Endothelial cell (in vitro differentiated cells): ENCODE data around the gene ZNF497. TPM values are rescaled to one million over a fixed set of nuclear protein-coding genes. Genes with fewer than 3 reads are reported as not detected.
A peak's percentile ranks its signal among the peaks of the same experiment; 100 is the strongest.

Experiments
- DNase-seq: peaks from one replicate; pipeline ENCODE4 v3.0.0; 2021; ENCODE audit warnings: low spot score
- H3K27ac Mint-ChIP-seq: one replicate; pipeline ENCODE4 v1.8.0; 2021; ENCODE audit warnings: mixed read lengths, inconsistent platforms; ENCODE audit not compliant: unreplicated experiment
- H3K27me3 Mint-ChIP-seq: one replicate; pipeline ENCODE4 v1.8.0; 2021; ENCODE audit warnings: mild to moderate bottlenecking, moderate library complexity, mixed read lengths, inconsistent platforms; ENCODE audit not compliant: unreplicated experiment
- H3K36me3 Mint-ChIP-seq: one replicate; pipeline ENCODE4 v1.8.0; 2021; ENCODE audit warnings: mild to moderate bottlenecking, low read depth, mixed read lengths, inconsistent platforms; ENCODE audit not compliant: unreplicated experiment
- H3K4me1 Mint-ChIP-seq: one replicate; pipeline ENCODE4 v1.8.0; 2021; ENCODE audit warnings: mild to moderate bottlenecking, mixed read lengths, inconsistent platforms; ENCODE audit not compliant: unreplicated experiment
- H3K4me3 Mint-ChIP-seq: one replicate; pipeline ENCODE4 v1.8.0; 2021; ENCODE audit warnings: mild to moderate bottlenecking, mixed read lengths, inconsistent platforms; ENCODE audit not compliant: unreplicated experiment
- H3K9me3 Mint-ChIP-seq: one replicate; pipeline ENCODE4 v1.8.0; 2021; ENCODE audit warnings: mixed read lengths, inconsistent platforms; ENCODE audit not compliant: unreplicated experiment
- total RNA-seq: library from RNA; stranded (reverse); fragmentation: NEBNext Ultra II Directional; extraction: Animal tissue kit (Norgen Biotek cat#: 25700); gene quantifications from one replicate; pipeline ENCODE4 v1.2.1, GENCODE V29; 2021; ENCODE audit not compliant: unreplicated experiment
- TF ChIP-seq, protein P1 (sequence below): fragments of 200-600 bp; sonication (generic); IDR thresholded peaks from one replicate; pipeline ENCODE4 v1.5.0; 2021; ENCODE audit warnings: antibody characterized with exemption; ENCODE audit not compliant: unreplicated experiment

ZNF497 gene
- total RNA-seq, 1 donor from 2014 or later: 3.6 TPM

- Mint-ChIP-seq H3K4me1 (peaks cover 2% of the 10 kb centered on the region), H3K4me3 (peak overlapping the region; percentile 54)
- no peak for DNase-seq
These were observed 30.6 kb upstream of the ZNF497 start for GRCh38 chr19:58392945-58393724.

DNA sequence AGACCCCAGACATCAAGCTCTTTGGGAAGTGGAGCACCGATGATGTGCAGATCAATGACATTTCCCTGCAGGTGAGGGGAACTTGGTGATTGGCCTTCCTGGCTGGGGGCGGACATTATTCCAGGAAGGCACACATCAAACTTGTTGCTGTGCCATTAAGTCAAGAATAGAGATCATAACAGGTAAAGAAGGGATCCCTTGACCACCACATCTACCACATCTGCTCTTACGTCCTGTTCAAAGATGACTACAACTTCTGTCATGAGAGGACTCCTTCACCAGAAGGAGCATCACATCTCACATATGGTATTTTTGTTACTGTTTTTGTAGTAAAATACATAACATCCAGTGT lies 25.6 kb upstream of the ZNF497 start:
- Mint-ChIP-seq H3K9me3 (no peaks in the 10 kb centered on the region), H3K4me1 (peaks cover 17% of the 10 kb centered on the region), H3K36me3 (peaks cover 27% of the 10 kb centered on the region), H3K27me3 (peaks cover 6% of the 10 kb centered on the region), H3K27ac (peak overlapping the region; percentile 95), H3K4me3 (peak overlapping the region; percentile 97)
- TF ChIP-seq, protein P1, sequence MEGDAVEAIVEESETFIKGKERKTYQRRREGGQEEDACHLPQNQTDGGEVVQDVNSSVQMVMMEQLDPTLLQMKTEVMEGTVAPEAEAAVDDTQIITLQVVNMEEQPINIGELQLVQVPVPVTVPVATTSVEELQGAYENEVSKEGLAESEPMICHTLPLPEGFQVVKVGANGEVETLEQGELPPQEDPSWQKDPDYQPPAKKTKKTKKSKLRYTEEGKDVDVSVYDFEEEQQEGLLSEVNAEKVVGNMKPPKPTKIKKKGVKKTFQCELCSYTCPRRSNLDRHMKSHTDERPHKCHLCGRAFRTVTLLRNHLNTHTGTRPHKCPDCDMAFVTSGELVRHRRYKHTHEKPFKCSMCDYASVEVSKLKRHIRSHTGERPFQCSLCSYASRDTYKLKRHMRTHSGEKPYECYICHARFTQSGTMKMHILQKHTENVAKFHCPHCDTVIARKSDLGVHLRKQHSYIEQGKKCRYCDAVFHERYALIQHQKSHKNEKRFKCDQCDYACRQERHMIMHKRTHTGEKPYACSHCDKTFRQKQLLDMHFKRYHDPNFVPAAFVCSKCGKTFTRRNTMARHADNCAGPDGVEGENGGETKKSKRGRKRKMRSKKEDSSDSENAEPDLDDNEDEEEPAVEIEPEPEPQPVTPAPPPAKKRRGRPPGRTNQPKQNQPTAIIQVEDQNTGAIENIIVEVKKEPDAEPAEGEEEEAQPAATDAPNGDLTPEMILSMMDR: no peak
- no peak for DNase-seq

More at GRCh38 chr19:58392945-58393724, 30.6 kb upstream of the ZNF497 start:
- TF ChIP-seq, protein P1: no peak
- Mint-ChIP-seq H3K9me3 (no peaks in the 10 kb centered on the region), H3K36me3 (peaks cover 33% of the 10 kb centered on the region), H3K27me3 (peaks cover 8% of the 10 kb centered on the region), H3K27ac (no peak overlapping the region)

GRCh38 chr19:58387338-58388174 lies 25.0 kb upstream of the ZNF497 start:
- TF ChIP-seq, protein P1: no peak
- Mint-ChIP-seq H3K27ac (peak overlapping the region; percentile 95), H3K9me3 (no peaks in the 10 kb centered on the region), H3K36me3 (peaks cover 22% of the 10 kb centered on the region), H3K4me1 (peaks cover 17% of the 10 kb centered on the region), H3K4me3 (peak overlapping the region; percentile 97), H3K27me3 (peaks cover 6% of the 10 kb centered on the region)
- peak; percentile 4 for DNase-seq

DNA sequence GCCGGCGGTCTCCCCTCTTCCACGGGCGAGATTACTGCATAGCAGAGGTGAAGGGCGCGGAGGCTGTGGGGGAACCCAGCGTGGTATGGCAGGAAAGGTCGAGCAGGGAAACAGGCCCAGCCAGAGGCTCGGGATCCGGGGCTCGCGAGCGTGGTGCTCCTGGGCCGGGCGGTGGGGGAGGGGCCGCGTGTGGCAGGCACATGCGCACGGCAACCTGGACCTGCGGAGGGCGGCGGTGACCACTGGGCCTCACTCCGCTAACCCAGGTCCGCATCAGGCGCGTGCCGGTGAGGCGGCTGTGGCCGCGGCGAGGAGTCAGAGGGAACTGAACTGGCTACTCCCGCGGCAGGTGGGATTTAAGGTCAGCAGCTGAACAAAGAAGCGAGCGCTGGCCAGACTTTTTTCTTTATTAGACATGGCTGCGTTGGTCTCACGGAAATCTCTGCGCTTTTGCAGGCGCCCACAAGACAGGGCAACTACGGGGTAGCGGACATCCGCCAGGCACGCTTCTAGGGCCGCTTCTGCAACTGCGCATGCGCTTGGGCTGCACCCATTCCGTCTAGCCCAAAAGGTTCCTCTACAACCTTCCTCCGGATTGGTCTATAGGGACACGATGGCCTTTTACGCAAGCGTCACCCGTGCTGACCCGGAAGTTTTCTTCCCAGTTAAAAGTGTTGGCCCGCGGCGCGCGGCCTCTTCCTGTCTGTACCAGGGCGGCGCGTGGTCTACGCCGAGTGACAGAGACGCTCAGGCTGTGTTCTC lies 24.2 kb upstream of the ZNF497 start, which contains the start of gene RPS5:
RPS5 (plus strand) TSS at position 694 of the 762 bp plus-strand sequence. CDS start 869 bp downstream, outside the sequence.
- no peaks in the 10 kb centered on the region for H3K9me3 Mint-ChIP-seq
- H3K27me3 Mint-ChIP-seq: peaks cover 6% of the 10 kb centered on the region
- peaks cover 22% of the 10 kb centered on the region for H3K36me3 Mint-ChIP-seq

More for the DNA sequence above, 24.2 kb upstream of the ZNF497 start, which contains the start of gene RPS5:
- peaks cover 20% of the 10 kb centered on the region for H3K4me1 Mint-ChIP-seq
- DNase-seq: peak; percentile 91
- TF ChIP-seq, protein P1: no peak
- peak within 1 kb of the TSS; percentile 97 for H3K4me3 Mint-ChIP-seq
- H3K27ac Mint-ChIP-seq: peak within 1 kb of the TSS; percentile 95
